ENCODE measurements around the gene TUG1. TPM values are rescaled to one million over a fixed set of nuclear protein-coding genes. Genes with fewer than 3 reads are reported as not detected.

The TUG1 gene
- total RNA-seq, 4 donors from 2014 or later, result 14.3 to 23.9 (median 15.8) TPM

- in situ Hi-C loops (cut with MboI; ENCODE audit: low sequenced_read_pairs in 4 of 4), result loop anchor here in 1 of 4 donors (10.0 kb wide), 1 partner anchor 105 kb away; the partner anchor contains the start of gene SMTN
- H3K9me3 ChIP-seq, result no peaks in the 10 kb centered on the region
- no peak for TF ChIP-seq CTCF (IDR thresholded peaks at IDR 0.05 in 4 of 5, conservative IDR thresholded peaks at IDR 0.05 in 1 of 5)
- no peak for TF ChIP-seq POLR2A (IDR thresholded peaks at IDR 0.05)
These were observed 10.9 kb downstream of the TUG1 start for GRCh38 chr22:30979932-30980331.

GRCh38 chr22:30982512-30982911 lies 13.4 kb downstream of the TUG1 start:
- H3K9me3 ChIP-seq, result no peaks in the 10 kb centered on the region
- no peak for ATAC-seq
- in situ Hi-C loops (cut with MboI; ENCODE audit: low sequenced_read_pairs in 4 of 4), result no loop called here

More at GRCh38 chr22:30979932-30980331, 10.9 kb downstream of the TUG1 start:
- H3K27me3 ChIP-seq, result no peaks in the 10 kb centered on the region
- ATAC-seq (no peak), DNase-seq (no peak)
- peaks cover 0 to 6% of the 10 kb centered on the region in 2 donors for H3K4me1 ChIP-seq
- intact Hi-C loops (cut with DNase I; ENCODE audit: low total_unique reads), result no loop called here
- H3K27ac ChIP-seq, result peak overlapping the region in 1 of 4 donors; percentile 13
- peaks cover 0 to 11% of the 10 kb centered on the region in 2 donors for H3K36me3 ChIP-seq
- H3K4me3 ChIP-seq, result no peak overlapping the region

GRCh38 chr22:30984317-30984716 lies 15.3 kb downstream of the TUG1 start:
- Histone ChIP-seq H3K36me3 (no peaks in the 10 kb centered on the region), H3K27ac (no peak overlapping the region), H3K4me3 (no peak overlapping the region), H3K4me1 (peaks cover 0 to 6% of the 10 kb centered on the region in 2 donors), H3K9me3 (no peaks in the 10 kb centered on the region), H3K27me3 (no peaks in the 10 kb centered on the region)
- TF ChIP-seq CTCF (IDR thresholded peaks at IDR 0.05 in 4 of 5, conservative IDR thresholded peaks at IDR 0.05 in 1 of 5) (no peak), POLR2A (IDR thresholded peaks at IDR 0.05) (no peak)
- in situ Hi-C loops (cut with MboI; ENCODE audit: low sequenced_read_pairs in 4 of 4) (no loop called here), intact Hi-C loops (cut with DNase I; ENCODE audit: low total_unique reads) (no loop called here)
- DNase-seq, result no peak
- no peak for ATAC-seq

More at GRCh38 chr22:30982512-30982911, 13.4 kb downstream of the TUG1 start:
- TF ChIP-seq CTCF (IDR thresholded peaks at IDR 0.05 in 4 of 5, conservative IDR thresholded peaks at IDR 0.05 in 1 of 5) (no peak), POLR2A (IDR thresholded peaks at IDR 0.05) (no peak)
- no peaks in the 10 kb centered on the region for H3K27me3 ChIP-seq
- H3K36me3 ChIP-seq, result no peaks in the 10 kb centered on the region
- no peak overlapping the region for H3K4me3 ChIP-seq
- H3K4me1 ChIP-seq, result peaks cover 0 to 6% of the 10 kb centered on the region in 2 donors
- intact Hi-C loops (cut with DNase I; ENCODE audit: low total_unique reads), result no loop called here
- H3K27ac ChIP-seq, result no peak overlapping the region
- DNase-seq, result no peak

- Histone ChIP-seq H3K27ac (no peak overlapping the region), H3K27me3 (no peaks in the 10 kb centered on the region), H3K36me3 (no peaks in the 10 kb centered on the region), H3K4me3 (no peak overlapping the region), H3K9me3 (no peaks in the 10 kb centered on the region), H3K4me1 (no peaks in the 10 kb centered on the region)
- TF ChIP-seq POLR2A (IDR thresholded peaks at IDR 0.05), result no peak
- in situ Hi-C loops (cut with MboI; ENCODE audit: low sequenced_read_pairs in 4 of 4), result no loop called here
- DNase-seq (no peak), ATAC-seq (no peak)
- intact Hi-C loops (cut with DNase I; ENCODE audit: low total_unique reads), result no loop called here
These were observed 16.6 kb downstream of the TUG1 start for GRCh38 chr22:30985561-30986208.

- Histone ChIP-seq H3K9me3 (no peaks in the 10 kb centered on the region), H3K27ac (no peak overlapping the region), H3K4me3 (no peak overlapping the region), H3K36me3 (no peaks in the 10 kb centered on the region), H3K27me3 (no peaks in the 10 kb centered on the region), H3K4me1 (no peaks in the 10 kb centered on the region)
- in situ Hi-C loops (cut with MboI; ENCODE audit: low sequenced_read_pairs in 4 of 4), result no loop called here
- no peak for DNase-seq
- intact Hi-C loops (cut with DNase I; ENCODE audit: low total_unique reads), result no loop called here
- TF ChIP-seq POLR2A (IDR thresholded peaks at IDR 0.05), result no peak
- ATAC-seq, result no peak
These were observed 20.4 kb downstream of the TUG1 start for GRCh38 chr22:30989474-30989873.

All from gastrocnemius medialis (tissue), 4 donors.